Renal cortex interstitium (tissue), 11 donors: ENCODE results near the gene EDRF1. TPM values are rescaled to one million over a fixed set of nuclear protein-coding genes. Genes with fewer than 3 reads are reported as not detected.

Experiments used
- DNase-seq, 11 donors: peaks; one replicate each; pipeline ENCODE4 v3.0.0-alpha.2; 2013; ENCODE audit warnings: low read depth in 9 of 11, low spot score in 4 of 11; ENCODE audit errors: extremely low read depth in 1 of 11
- polyA plus RNA-seq, 3 donors: library from polyadenylated mRNA; unstranded; fragments of 120-200 nt; gene quantifications; one replicate each; pipeline ENCODE4 v1.2.1, GENCODE V29; 2013; ENCODE audit not compliant: insufficient read length in 3 of 3

The EDRF1 gene
- polyA plus RNA-seq, 3 donors, result 32.9 to 49.5 (median 40.6) TPM

DNA sequence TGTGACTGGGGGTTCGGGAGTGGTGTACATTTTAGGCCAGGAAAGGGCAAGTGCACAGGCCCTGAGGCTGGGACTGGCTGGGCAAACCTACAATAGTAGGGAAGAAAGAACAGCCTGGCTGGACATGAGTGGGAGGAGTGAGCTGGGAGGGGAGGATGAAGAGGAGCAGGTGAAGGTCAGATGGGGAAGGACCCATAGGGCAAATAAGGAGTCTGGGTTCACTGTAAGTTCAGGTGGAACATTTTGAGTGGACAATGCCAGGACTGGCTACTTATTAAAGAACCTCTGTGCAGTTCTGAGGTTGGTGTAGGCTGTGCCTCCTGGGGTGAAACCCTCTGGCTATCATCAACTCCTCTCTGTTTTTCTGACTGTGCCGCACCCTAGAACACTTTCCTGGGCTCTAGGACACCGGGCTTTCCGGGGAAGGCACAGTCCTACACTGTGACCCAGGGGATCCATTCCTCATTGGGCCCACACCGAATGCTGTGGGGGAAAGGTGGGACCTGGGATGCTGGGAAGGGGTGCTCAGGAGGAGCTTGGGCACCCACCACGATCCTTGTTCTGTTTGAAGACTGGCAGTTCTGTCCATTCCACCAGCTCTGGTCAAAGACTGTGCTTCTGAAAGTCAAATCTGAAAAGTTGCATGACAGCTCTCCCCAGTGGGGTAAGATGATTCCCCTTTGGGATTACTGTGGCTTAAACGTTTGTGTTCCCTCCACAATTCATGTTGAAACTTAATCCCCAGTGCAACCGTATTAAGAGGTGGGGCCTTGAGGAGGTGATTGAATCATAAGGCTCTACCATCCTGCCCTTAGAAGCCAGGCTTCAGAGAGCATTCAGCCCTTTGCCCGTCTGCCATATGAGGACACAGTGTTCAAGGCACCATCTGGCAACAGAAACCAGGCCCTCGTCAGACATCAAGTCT is 60.2 kb downstream of the EDRF1 start:
- no peak for DNase-seq

DNA sequence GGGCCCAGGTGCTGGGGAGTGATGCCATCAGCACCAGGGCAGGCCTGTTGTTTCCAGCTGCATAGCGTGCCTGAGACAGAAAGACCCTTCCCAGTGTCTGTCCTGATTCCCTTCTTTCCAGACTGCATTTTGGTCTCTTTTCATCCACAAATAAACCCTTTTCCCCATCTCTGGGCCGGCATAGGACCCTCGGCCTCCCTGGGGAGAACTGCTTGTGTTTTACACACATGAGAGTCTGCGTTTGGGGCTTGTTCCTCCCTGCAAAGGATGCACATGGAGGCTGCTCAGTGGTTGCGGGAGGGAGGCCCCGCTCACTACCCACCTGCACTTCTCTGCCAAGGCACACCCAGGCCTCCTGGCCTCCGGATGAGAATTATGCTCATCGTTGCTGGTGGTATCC is 61.9 kb downstream of the EDRF1 start:
- no peak for DNase-seq

DNA sequence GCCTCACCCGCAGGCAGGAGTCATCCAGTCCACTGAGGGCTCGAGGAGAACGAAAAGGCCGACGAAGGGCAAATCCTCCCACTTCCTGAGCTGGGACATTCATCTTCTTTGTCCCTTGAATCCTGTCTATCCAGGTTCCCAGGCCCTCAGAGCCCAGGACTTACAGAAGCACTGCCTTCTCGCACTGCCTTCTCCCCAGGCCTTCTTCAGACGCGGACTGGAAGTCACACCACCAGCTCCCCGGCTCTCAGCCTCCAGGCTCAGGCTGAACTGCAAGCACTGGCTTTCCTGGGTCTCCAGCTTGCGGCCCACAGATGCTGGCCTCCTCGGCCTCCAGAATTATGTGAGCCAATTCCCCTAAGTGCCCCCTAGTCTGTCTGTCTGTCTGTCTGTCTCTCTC is 62.5 kb downstream of the EDRF1 start:
- no peak for DNase-seq

DNA sequence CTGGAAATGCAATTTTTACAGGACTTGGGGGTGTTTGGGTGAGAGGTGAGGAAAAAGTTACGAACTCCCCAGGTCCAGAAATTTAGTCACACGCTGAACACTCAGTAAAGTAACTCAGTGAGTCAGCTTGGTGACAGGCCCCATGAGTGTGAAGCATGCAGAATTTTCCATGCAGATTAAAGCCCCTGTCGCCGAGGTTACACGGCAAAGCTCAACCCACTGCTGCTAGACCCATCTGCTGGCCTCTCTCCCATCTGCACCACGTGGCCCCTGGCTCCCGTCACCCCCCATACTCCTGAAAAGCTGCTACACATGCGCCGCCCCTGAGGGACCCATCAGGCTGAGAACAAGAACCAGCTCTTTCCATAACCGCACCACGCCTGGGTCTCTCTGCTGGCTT is 63.1 kb downstream of the EDRF1 start:
- DNase-seq, result no peak

DNA sequence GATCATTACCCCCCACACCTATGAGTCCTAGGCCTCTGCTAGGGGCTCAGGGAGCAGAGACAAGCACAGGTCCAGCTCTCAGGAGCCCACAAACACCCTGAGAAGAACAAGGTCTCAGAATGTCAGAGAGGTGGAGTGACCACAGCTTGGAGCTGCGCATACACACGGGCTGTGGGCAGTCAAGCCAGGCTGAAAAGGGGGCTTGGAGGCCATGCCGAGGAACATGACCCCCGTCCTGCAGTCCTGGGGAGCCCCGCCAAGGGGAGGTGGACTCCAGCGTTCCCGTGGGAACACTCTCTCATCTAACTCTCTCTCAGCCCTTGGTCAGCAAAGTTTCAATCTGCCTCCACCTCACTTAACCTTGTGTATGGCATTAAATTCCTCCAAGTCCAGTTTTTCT is 63.9 kb downstream of the EDRF1 start:
- DNase-seq, result no peak

DNA sequence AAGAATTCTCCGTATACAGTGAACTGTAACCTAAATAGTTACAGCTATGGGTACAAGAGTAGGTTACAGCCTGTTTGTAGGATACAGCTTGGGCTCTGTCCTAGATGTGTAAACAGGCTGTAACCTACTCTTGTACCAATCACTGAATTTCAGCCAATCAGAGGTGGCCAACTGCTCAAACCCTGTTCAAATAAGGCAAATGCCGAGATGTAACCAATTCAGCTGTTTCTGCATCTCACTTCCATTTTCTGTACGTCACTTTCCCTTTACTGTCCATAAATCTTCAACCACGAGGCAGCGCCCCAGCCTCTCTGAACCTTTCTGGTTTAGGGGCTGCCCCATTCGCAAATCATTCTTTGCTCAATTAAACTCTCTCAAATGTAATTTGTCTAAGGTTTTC is 64.4 kb downstream of the EDRF1 start:
- DNase-seq, result no peak

DNA sequence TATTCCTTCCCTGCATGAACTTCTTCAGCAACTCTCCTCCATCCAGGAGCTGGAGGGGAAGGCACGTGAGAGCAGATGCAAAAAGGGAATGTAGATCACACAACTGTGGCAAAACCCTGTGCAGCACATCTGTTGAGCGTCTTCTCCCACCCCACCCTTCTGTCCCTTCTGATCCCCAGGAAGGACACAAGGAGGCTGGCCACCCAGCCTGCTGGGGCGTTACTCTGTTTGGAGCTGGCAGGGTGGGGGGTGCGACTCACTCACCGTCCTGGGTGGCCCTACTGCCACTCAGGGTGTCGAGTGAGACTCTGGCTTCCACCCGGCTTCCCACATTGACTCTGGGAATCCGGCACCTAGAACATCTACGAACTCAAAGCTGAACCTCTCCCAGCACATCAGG is 66.3 kb downstream of the EDRF1 start:
- DNase-seq, result no peak

DNA sequence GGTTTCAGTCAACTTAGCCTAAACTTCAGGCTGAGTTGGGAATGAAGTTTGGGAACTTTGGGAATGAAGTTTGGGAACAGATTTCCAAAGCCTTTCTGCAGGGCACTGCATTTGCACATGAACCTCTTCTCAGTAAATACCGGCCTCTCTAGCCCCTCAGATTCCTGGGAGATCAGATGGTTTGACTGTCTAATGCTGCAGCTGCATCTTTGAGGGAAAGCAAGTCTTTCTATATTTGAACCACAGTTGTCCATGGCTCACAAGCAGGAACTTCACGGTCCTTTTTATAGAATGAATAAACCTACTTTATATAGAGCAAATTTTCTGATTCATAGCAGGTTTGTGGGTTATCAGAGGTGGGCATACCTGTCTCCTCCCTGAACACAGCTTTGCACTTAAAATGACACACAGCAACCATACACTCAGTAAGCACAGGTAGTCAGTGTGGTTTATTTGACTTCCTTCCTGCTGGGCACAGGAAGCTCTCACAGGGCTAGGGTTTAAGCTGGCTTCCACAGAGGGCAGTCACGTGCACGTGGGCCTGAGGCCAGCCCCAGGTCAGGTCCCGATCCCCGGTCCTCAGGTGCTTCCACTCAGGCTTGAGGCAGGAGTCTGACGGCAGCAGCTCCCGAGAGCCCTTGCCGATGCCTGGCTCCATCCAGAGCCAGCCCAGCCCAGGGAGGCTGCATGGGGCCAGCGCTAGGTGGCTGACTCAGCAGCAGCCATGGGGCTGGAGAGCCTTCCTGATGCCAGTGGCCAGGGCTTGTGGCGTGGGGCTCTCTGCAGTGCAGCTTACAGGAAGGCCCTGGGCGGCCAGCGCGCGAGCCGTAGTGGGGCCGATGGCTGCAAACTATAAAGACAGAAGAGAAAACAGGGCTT is 68.9 kb downstream of the EDRF1 start:
- DNase-seq, result no peak

DNA sequence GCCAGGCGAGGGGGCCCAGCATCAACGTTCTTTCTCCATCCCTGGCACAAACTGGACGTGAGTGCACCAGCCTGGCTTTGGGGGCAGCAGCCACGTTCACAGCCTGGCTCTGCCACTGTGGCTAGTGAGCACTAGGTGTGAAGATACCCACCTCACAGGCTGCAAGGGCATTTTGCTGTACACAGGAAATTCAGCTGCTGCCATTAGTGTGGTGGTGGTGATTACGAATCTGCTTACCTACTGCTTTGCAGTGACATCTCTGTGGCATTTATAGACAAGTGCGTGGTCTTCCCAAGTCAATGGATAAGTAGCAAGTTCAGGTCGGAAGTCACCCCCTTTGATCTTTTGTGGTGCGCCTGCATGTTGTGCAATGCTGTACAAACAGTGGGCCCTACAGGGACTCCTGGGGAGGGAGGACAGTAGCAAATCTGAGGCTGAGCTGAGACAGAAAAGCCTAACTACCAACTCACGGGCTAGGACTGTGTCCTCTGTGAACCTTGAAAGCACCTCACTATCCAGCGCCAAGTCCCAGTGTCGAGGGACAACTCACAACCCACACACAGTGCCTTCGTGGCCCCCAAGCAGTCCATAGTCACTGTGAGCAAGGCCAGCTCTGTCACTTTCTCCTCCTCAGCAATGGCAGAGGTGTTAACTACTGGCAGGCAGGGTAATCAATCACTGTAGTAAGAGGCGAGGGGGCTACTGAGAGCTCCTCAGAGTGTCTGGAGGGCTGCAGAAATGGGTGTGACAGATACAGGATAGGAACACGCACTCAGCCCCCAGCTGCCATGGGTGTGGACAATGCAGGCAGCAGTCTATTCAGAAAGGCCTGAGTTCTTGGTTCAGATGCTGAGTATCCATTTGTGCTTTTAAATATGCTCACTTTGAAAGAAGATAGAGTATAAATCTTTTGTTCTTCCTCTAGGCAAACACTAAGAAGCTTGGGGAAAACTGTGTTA is 73.1 kb downstream of the EDRF1 start:
- DNase-seq, result no peak

DNA sequence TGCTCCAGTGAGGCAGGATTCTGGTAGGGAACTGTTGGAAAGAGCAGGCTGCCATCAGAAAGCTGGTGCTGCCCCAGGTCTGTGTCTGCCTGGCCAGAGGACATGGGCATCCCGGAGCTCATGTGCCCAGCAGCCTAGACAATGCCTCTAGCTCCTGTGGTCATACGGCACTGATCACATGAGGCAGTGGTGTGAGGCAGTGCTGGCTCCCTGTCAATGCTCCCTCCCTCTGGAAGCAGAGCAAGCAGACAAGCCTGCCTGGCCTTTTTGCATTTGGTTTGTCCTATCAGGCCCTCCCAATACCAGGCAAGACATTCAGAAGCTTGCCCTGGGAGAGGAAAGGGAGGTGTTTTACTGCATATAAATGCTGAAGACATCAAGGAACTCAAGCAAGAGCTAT is 75.6 kb downstream of the EDRF1 start:
- DNase-seq, result no peak

DNA sequence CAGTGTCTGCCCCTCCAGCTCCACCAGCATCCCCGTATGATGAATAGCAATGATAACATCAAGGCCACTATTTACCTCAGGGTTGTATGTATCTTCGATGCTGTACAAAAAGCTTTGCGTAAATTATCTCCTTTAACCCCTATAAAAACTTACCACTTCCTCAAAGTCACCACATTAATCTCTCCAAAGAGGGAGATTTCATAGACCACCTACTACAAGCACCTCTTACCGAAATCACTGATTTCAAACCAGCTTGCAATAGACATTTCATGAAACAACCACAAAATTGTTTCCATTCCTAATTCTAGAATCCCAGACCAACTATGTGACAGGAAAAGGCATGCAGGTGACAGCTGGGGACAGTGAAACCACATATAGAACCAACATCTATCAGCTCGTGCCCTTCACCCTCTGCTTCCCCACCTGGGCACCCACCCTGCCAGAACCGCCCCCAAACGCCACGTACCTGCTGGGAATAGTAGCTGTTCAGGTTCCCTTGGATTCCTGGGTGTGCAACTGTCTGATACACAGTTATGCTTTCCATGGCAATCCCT is 76.2 kb downstream of the EDRF1 start:
- DNase-seq, result no peak

DNA sequence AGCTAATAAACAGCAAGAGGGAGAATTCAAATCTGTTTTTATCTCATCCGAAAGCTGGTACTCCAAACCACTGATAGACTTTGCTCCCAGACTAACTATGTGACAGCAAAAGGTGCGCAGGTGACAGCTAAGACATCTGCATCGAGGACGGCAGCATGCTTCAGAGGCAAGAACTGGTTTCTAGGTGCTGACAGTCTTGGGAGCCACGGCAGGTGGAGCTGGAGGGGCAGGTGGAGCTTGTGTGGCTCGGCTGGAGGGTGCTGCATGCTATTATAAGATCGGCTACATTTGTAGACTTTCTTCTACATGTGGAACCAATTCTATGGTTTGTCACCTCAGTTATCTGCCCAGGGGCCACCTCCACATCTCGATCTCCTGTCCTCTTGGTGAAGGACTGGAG is 77.9 kb downstream of the EDRF1 start:
- DNase-seq, result no peak

DNA sequence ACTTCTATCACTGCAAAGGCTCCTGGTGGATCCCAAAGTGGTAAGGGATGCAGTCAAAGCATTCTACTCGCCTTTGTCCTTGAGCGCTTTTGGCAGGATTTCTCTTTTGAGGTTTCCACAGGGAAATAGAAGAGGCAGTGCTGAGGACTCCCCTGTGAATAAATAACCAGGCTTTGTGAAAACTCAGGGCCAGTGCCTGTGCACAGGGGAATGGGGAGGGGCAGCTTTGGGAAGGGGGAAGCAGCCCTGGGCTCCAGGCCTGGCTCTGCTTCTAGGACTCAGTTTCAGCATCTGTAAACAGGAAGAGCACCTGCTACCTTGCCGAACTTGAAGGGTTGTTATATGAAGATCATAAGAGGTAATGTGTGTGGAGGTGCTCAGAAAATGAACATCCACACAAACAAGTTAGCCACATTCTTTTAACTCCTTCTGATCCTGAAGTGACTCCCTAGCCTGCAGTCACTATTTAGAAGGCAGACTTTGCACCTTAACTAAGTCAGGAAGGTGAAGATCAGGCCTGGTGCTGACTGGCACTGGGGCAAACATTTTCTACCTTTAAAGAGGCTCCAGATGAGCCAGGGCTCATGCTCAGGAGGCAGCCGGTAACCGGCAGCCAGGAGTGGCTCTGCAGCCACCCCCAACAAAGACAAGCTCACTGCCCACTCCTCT is 78.6 kb downstream of the EDRF1 start:
- peak in 1 of 11 donors; percentile 27 for DNase-seq

DNA sequence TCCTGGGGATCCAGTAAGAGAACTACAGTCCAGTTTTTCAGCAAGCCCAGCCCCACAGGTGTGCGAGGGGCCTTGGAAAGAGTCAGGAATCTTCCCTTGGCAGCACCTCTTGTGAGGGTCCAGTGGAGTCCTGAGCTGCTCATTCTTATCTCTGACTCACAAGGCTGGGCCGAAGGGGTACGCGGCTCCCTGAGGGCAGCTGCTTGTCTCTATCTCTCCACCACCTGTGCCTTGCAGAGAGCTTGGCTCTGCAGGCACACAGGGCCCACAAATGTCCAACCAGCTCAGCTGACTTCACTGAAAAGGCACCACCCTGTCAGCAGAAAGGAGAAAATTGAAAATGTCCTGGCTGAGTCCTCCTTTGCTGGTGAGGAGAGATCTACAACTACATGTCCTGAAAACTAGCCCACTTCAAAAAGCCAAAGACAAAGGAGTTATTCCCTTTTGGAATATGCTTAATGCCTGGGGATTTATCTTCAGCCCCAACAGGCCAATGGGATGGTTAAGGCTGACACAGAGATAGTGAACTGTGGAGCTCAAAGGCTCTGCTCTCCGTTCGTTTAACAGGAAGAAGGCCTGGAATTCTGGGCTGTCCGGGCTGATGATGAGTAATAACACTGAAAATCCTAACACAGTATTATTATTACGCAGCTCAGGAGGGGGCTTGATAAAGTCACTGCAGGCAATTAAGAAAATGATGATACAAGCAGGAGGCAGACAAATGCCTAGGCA is 80.1 kb downstream of the EDRF1 start:
- no peak for DNase-seq

DNA sequence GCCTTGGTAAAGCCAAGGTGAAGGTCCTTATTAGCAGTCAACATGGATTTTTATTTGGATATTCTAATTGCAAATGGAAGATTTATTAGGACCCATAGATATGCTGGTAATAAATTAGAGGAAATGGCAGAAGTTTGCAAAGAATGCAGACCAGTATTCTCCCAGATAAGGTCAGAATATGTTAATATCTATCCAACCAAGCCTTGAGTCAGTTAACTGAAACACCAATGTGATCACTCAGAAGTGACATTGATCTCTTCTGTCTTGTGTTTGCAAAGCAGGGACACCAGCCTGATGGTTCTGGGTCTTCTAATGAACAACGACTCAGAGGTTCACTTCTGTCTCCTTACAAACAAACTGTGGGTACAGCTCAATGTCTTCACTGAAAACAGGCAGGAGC is 82.1 kb downstream of the EDRF1 start:
- DNase-seq, result no peak

DNA sequence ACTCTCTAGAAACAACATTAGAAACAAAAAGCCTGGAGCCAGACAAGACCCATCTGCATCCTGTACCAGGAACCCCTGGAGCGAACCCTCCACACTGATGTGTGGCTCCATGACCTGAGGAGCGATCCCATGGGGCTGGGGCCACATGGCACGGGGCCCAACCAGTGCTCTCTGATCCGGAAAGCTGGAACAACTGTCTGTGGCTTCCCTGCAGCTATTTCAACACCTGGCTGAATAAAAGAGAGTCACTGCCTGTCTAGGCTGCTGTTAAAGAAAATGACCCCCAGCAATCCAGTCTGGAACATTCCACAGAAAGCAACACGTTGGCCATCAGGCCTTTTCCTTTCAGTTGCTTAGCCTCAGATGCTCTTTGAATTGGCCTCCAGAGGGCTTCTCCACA is 82.6 kb downstream of the EDRF1 start:
- no peak for DNase-seq

DNA sequence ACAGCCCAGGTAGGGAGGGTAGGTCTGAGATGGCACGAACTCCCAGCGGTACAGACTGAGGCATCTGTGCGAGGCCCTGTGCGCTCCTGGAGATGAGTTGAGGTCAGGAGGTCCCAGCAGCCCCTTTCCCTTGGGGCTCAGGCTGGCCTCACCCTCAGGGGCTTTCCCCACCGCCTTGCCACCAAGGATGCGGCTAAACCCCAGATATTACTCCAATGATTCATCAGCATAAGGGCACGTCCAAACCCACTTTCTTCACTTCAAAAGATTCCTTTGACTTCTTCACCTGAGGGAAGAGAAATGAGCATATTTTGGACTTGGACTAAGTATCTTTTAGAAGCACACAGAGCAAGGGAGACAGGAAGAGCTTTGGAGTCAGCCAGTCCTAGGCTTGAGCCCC is 83.2 kb downstream of the EDRF1 start:
- no peak for DNase-seq

DNA sequence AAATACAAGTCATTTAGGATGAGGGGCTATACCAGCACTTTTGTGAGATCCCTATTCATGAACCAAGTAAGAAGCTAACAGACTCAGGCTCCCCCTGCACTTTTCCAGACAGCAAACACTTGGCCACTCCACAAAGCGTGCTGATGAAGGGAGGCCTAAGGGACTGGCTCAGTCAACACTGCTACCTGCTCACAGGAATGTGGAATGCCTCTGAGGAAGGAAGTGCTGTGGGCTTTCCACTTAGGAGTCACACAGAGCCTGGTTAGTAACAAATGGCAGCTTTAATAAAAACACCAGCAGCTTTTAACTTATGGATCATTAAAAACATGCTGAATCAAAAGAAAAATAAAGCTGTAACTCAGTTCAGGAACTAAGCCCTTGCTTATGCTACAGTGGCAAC is 88.5 kb downstream of the EDRF1 start:
- DNase-seq, result no peak
